OCI-LY3 (cell line): ENCODE measurements around the gene C7orf57.

Experiments used
- EZH2phosphoT487 ChIP-seq: fragments of 200-600 bp; shearing (Covaris generic); IDR thresholded peaks from 2 replicates; pipeline ENCODE4 v1.6.1; 2018; ENCODE audit warnings: antibody characterized with exemption, mixed run types, low read depth
- TF ChIP-seq, protein P1 (sequence below): fragments of 200-600, 300-600 bp; sonication (generic); IDR thresholded peaks from 2 replicates; pipeline ENCODE4 v1.5.1; 2014; ENCODE audit warnings: antibody characterized with exemption, low read length, low read depth

DNA sequence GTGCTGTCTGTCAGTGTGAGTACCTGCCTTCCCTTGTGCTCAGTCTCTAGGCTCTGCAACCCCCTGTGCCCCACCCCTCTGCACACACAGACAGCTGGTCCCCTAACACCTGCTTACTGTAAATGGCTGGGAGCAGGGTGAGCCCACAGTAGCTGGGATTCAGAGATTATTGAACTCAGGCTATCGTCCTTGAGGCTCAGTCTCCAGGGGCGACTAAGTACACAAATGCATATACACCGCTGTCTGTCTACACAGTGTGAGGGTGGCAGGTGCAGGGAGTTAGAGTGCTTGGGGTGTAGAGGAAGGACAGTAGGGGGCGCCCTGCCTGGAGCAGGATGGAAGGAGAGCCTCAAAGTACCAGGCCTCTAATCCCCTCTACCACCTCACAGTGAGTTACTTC is 66.6 kb downstream of the C7orf57 start:
- TF ChIP-seq, protein P1, sequence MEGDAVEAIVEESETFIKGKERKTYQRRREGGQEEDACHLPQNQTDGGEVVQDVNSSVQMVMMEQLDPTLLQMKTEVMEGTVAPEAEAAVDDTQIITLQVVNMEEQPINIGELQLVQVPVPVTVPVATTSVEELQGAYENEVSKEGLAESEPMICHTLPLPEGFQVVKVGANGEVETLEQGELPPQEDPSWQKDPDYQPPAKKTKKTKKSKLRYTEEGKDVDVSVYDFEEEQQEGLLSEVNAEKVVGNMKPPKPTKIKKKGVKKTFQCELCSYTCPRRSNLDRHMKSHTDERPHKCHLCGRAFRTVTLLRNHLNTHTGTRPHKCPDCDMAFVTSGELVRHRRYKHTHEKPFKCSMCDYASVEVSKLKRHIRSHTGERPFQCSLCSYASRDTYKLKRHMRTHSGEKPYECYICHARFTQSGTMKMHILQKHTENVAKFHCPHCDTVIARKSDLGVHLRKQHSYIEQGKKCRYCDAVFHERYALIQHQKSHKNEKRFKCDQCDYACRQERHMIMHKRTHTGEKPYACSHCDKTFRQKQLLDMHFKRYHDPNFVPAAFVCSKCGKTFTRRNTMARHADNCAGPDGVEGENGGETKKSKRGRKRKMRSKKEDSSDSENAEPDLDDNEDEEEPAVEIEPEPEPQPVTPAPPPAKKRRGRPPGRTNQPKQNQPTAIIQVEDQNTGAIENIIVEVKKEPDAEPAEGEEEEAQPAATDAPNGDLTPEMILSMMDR = peak; percentile 42
- TF ChIP-seq EZH2phosphoT487 = no peak
